GM11168 (cell line): ENCODE measurements around the gene CTCF.

Source experiments
- in situ Hi-C: fragments of 300-500 bp; cut with MboI; formaldehyde crosslinking; loops from one replicate; pipeline ENCODE4 v1.12.0; 2022; ENCODE audit warnings: low sequenced_read_pairs; ENCODE audit not compliant: unreplicated experiment

The CTCF gene

DNA sequence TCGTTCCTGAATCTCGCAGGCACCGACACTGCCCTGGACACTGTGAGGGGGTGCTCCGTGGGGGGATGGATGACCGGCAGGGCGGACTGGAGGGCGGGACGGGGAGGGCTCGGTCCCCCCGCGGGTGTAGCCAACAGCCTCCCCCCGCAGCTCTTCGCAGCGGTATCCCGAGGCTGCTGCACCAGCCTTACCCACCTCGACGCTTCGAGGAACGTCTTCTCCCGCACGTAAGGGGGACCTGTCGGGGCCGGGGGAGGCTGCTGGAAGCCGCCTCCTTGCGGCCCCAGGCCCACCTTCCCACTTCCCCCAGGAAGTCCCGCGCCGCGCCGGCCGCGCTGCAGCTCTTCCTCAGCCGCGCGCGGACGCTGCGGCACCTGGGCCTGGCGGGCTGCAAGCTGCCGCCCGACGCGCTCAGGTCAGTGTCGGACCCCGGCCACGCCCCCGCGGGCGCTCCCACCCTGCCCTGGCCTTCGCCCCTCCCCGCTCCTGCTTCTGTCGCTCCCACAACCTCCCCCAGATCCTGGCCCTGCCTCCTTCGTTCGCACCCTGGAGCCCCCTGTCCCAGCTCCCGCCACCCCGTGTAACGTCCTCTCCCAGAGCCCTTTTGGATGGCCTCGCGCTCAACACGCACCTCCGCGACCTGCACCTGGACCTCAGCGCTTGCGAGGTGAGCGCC lies 85.9 kb downstream of the CTCF start:
- in situ Hi-C loops = no loop called here

DNA sequence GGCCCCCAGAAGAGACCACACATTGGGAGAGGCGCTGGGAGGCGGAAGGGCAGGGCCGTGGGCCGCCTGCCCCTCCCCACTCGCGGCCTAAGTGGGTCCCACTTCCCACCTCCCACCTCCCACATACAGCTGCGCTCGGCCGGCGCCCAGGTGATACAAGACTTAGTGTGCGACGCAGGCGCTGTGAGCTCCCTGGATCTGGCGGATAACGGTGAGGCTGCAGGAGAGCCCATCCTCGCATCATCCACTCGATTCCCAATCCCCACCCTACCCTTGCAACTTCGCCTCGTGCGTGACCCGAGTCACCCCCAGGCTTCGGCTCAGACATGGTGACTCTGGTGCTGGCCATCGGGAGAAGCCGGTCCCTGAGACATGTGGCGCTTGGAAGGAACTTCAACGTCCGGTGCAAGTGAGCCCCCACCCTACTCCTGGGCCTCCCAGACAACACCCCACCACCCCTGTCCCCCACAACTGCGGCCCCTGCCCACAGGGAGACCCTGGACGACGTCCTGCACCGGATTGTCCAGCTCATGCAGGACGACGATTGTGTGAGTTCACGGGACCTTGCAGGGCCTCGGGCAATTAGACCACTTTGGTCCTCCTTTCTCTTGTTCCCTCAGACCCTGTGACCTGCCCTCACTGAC lies 86.6 kb downstream of the CTCF start:
- in situ Hi-C loops = no loop called here

DNA sequence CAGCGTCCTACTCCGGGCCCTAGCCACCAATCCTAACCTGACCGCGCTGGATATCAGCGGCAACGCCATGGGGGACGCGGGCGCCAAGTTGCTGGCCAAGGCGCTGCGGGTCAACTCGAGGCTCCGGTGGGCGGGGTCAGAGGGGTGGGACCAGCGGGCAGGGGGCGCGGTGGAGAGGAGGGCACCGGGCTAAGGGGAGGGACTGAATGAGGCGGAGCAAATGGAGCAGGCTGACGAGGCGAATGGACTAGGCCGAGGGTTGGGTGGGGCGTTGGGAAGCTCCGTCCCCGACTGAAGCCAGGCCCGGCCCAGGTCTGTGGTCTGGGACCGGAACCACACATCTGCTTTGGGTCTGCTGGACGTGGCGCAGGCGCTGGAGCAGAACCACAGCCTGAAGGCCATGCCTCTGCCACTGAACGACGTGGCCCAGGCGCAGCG lies 87.2 kb downstream of the CTCF start:
- in situ Hi-C loops = no loop called here

DNA sequence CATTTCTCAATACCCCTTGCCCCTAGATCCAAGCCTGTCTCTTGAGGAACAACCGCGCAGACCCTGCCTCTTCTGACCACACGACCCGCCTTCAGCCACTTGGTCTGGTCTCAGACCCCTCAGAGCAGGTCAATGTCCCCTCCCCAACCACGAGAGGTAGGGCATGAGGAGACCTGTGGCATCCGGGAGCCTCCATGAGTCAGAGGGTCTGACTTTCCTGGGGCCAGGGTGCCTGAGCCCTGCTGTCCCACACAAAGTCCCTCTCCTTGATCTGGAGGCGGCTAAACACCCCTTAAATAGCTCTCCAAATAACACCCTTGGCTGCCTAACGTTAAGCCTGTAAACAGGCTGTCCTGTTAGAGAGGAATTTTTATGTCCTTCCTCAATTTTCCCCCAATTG lies 87.7 kb downstream of the CTCF start:
- in situ Hi-C loops = no loop called here

DNA sequence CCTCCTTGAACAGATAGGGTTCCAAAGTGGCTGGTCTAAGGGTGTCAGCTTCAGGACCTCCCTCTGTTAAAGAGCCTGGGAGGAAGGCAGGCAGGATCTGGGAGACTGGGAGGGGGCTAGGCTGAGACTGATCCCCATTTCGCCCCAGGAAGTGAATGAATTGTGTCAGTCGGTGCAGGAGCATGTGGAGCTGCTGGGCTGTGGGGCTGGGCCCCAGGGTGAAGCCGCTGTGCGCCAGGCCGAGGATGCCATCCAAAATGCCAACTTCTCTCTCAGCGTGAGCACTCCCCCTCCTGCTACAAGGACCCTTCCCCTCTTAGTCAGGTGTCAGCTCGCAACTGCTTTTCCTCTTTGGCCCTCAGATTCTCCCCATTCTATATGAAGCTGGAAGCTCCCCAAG lies 88.7 kb downstream of the CTCF start:
- in situ Hi-C loops = no loop called here

DNA sequence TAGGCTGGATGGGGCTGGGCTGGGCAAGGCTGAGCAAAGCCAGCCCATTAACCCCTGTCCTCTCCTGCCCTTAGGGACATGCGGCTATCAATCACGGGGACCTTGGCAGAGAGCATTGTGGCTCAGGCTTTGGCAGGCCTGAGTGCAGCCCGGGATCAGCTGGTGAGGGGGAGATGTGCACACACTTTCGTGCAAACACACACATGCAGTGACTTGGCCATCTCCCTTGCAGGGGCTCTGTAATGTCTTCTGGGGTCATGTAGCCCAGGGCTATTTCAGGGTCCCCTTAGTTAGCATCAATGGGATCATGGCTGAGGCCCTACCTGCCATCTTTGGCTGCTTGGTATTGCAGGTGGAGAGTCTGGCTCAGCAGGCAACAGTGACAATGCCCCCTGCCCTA lies 89.5 kb downstream of the CTCF start:
- in situ Hi-C loops = no loop called here

DNA sequence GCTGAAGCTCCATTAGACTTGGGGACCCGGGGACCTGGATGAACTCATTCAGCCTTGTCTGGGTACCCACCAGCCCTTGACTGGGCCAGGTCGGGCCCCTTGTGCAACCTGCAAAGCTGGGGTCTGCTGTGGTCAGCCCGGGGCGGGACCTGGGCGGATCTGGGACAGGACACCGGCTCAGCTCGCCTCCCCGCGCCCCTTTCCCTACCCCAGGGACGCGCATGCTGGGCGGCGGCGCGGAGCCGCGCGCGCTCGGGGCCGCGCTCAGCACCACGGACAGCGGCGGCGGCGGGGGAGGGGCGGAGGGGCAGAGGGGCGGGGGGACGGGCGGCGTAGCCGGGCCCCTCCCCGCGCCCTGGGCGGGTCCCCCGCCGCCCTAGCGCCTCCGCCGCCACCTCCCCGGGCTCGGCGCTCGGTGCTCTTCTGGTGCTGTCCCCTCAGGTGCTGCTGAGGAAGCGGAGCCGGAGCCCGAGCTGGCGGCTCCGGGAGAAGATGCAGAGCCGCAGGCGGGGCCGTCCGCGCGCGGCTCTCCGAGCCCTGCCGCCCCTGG lies 90.3 kb downstream of the CTCF start:
- in situ Hi-C loops = no loop called here

DNA sequence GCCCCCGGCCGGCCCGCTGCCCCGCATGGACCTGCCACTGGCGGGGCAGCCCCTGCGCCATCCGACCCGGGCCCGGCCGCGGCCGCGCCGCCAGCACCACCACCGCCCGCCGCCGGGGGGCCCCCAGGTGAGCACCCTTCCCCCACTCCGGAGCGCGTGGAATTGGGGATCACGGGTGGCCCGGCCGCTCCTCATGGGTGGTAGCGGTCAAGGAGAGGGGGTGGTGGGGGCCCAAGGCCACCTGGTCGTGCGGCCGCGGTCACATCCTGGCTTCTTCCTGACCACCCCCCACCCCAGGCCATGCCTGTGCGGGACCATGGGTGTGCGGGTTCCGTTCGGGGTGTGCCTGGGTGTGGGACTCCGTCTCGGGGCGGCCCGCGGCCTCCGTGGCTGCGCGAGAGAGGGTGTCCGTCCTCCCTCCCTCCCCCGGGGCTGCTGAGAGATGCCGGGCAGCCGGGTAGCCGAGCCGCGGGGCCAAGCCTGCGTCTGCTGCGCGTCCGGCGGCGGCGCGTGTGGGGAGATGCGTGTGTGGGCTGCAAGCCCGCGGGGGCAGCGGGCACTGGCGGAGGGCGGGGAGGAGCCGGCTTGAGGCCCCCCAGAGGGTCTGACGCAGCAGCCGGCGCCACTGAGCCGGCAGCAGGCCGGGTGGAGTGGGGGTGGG lies 90.9 kb downstream of the CTCF start:
- in situ Hi-C loops = no loop called here

DNA sequence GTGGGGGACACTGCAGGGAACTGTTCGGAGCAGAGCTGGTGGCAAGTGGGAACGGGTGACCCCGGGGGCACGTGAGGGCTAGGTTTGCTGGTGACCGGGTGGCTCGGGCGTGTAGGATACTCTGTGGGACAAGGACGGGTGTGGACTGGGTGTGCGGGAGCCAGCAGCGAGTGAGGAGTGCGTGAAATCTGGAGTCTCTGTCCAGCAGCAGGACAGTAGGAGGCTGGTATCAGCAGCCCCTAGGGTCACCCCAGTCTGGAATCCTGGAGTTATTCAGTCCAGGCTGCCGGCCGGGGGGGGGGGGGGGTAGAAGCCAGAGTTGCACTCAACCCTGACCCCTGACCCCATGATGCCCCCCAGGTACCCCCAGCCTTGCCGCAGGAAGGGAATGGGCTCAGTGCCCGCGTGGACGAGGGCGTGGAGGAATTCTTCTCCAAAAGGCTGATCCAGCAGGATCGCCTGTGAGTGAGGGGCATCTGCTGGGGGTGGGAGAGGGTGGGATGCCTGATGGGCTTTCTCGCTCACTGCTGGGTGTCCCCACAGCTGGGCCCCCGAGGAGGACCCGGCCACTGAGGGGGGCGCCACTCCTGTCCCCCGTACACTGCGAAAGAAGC lies 91.6 kb downstream of the CTCF start:
- in situ Hi-C loops = no loop called here

DNA sequence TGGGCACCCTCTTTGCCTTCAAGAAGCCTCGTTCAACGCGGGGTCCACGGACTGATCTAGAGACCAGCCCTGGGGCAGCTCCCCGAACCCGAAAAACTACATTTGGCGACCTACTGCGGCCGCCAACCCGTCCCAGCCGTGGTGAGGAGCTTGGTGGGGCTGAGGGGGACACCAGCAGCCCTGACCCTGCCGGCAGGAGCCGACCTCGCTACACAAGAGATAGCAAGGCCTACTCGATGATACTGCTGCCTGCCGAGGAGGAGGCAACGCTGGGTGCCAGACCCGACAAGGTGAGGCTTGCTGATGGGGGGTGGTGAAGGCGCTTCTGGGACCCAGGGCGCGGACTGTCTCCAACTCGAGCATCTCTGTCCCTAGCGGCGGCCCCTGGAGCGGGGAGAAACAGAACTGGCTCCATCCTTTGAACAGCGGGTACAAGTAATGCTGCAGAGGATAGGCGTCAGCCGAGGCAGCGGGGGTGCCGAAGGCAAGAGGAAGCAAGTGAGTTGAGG lies 92.1 kb downstream of the CTCF start:
- in situ Hi-C loops = no loop called here

DNA sequence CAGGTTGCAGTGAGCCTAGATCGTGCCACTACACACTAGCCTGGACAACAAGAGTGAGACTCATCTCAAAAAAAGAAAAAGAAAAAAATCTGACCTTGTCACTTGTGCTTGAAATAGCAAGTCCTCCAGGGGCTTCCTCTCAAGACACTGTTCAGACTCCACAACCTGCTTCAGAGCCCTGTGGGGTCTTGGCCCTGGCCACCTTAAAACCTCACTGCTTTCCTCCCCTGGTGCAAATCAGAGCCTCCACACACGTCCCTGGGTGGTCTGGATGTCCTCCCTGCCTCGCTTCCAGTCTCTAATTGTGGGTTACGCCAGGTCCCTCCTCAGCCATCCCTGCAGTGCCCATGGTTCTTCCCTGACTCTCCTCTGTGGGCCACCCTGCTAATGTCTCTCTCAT lies 93.0 kb downstream of the CTCF start:
- in situ Hi-C loops = no loop called here

DNA sequence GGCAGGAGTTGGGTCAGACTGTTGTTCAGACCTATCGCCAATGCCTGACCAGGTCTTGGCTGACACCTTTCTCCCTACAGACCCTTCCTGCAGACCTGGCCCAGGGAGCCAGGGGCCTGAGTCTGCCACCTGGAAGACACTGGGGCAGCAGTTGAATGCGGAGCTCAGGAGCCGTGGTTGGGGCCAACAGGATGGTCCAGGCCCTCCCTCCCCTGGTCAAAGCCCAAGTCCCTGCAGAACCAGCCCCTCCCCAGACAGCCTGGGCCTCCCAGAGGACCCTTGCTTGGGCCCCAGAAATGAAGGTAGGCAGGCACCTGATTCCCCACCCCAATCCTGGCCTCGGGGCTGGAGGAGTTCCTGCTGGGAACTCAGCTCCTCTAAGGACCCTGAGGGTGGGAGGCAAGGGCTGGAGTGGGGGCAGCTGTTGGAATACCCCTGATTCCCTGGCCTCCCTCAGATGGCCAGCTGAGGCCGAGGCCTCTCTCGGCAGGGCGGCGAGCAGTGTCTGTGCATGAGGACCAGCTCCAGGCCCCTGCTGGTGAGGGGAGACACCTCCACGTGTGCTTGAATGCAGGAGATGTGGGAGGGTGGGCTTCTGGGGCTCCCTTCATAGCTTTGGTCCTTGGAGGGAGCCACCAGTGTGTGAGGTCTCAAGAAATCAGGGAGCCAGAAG lies 94.2 kb downstream of the CTCF start:
- in situ Hi-C loops = no loop called here

DNA sequence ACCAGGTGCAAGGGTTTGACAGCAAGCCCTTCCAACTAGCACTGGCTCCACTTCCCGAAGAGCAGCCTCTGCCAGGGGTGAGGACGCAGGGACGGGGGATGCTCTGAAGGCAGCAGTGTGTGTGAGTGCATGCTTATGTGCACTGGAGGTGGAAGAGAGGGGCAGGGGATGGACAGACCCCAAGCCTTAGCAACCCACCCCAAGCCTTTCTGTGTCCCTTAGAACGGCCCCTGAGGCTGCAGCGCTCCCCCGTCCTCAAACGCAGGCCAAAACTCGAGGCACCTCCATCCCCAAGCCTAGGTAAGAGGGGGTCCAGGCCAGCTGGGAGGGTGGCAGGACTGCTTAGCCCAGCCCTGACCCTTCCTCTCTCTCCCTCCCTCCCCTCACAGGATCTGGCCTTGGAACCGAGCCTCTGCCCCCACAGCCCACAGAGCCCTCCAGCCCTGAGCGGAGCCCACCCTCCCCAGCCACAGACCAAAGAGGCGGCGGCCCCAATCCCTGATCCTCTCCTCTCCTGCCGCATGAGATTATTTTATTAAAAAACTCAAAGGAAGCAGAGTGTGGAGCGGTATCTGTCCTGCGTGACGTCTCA lies 94.8 kb downstream of the CTCF start:
- in situ Hi-C loops = no loop called here

DNA sequence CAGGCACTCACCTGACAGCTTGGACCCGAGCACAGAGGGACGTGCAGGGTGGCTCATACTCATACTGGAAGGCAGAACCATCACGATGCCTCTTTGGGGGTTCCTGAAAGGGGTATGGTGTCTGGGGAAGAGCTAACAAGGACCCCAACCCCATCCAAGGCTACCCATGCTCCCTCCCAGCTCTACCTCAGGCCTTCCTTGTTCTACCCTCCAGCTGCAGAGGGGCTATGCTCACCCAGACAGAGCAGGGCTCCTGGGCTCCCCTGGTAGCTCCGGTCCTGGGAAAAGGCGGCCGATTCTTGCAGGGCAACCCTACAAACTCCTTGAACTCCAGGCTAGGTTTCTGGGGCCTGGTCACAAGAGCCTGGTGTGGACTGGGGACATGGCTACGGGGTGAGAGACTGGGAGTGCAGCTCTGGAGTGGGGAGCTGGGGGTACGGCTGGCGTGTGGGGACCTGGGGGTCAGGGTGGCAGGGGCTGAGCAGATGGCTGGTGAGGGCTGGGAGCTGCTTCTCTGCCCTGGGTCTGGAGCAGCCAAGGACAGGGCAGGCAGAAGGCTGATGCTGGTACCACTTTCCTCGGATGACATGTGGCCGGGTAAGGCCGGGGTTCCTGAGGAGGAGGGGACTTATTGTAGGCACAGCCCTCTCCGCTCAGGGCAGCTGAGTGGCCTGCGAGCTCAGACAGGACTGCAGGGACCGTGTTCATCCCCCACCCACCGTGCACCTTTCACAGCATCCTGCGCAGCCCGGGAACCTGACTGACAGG lies 95.6 kb downstream of the CTCF start:
- in situ Hi-C loops = no loop called here

DNA sequence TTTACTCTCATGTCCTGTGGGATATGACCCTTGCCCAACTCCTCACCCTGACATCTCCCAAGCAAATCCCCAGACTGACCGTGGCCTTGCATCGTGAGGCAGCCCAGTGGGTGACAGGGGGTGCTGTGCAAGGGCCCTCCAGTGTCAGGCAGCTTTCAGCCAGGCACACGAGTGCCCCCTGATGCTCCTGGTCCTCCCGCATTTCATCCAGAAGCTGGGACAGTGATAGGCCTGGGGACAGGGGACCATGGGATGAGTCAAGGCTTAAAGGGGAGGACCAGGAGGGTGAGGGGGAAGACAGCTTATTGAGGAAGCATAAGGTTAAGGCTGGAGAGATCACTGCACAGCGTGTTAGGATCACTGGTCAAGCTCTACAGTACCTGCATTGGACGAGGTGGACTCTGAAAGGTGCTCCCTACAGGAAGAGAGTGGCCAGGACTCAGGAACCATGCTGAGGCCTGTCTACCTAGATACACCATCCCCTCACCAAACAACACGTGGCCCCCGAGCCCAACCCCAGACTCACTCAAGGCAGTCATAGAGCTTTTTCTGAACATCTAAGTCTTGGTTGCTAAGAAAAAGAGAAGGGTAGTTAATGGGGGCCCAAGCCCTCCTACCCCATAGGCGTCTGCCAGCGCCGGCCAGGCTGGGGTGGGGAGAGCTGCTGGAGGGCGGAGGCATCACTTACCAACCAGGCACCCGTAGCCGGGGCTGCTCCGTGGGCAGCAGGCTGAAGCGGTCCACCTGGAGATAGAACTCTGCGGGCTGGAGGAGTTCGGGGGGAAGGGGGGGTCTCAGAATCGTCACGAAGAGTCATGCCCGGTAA lies 96.7 kb downstream of the CTCF start:
- in situ Hi-C loops = no loop called here

DNA sequence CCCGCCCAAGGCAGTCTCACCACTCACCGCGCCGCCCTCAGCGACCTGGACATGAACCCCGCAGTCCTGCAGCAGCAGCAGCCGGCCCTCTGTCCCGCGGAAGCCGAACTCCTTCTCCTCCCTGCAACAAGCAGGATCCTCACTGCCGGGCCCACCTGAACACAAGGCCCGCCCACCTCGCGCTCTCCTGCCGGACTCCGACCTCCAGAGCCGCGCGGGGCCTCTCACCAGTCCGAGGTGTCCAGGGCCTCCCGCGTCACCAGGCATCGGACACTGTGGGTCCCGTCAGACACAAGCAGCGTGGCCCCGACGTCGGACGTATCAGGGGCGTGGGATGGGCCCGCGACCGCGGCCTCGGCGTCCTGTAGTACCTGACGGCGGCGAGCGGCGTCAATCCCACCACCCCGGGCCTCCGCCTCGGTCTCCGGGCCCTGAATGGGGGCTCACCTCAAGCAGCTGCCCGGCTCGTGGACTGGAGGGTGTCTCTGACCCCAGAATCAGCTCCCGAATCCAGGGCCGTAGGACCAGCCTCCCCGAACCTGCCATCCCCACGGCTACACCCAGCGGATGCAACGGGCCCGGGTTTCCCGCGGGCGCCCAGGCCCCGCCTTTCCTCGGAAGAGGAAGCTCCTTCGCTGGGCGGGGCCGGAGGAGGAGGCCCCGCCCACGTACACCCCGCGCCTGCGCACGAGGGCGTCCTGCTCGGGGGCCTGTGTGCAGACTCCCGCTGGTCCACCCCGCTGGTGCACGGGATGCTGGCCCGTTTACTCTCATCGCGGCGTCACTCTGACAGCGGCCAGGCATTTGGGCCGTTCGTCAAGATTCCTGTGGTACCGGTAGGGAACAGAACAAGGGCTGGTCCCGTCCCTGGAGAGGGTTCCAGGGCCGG lies 97.6 kb downstream of the CTCF start, which contains the start of gene ACD:
Gene ACD, minus strand, starts transcription at position 586 of the 889 bp plus-strand sequence. Its CDS starts 40 bp downstream, at position 546.
- in situ Hi-C loops = no loop called here

DNA sequence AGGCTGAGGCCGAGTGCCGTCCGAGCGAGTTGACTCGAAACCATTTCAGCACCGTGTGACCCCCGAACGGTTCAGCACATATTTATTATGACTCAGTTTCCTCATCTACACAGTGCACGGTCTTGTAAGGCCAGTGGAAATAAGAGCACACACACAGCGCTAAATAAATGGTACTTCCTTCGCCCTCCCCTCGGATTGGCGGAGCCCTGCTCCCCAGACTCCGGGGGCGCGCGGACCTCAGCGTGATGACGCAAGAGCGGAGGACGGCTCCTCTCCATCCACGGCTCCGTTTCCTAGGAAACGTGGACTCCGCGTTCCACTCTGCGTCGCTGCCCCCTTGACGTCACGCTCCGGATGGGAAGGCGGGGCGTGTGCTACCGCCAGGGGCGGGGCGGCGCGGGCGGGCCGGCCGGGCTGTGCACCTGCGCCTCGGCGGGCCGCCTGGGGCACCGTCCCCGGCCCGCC lies 98.3 kb downstream of the CTCF start, which contains the start of gene PARD6A:
Gene PARD6A, plus strand, starts transcription at position 397 of the 465 bp plus-strand sequence. CDS start 79 bp downstream, outside the sequence.
- in situ Hi-C loops = no loop called here
